Neuronal stem cell (in vitro differentiated cells): ENCODE results near the gene DIP2B.

ENCODE experiments used
- DNase-seq: peaks from one replicate; pipeline ENCODE4 v3.0.0-alpha.2; 2013; ENCODE audit warnings: low spot score
- H2AFZ ChIP-seq: one replicate; pipeline ENCODE4 v1.6.1; 2013; ENCODE audit warnings: mild to moderate bottlenecking, low read length, inconsistent platforms
- H2AK5ac ChIP-seq: 2 replicates; pipeline ENCODE4 v1.6.1; 2013; ENCODE audit warnings: low read depth, mild to moderate bottlenecking, inconsistent platforms, low read length, moderate library complexity, mixed read lengths
- H2BK120ac ChIP-seq: 2 replicates; pipeline ENCODE4 v1.6.1; 2013; ENCODE audit warnings: low read depth, mild to moderate bottlenecking, inconsistent platforms, low read length, moderate library complexity, mixed read lengths
- H2BK12ac ChIP-seq: one replicate; pipeline ENCODE4 v1.6.1; 2013; ENCODE audit warnings: low read length, inconsistent platforms
- H2BK15ac ChIP-seq: 2 replicates; pipeline ENCODE4 v1.6.1; 2013; ENCODE audit warnings: mild to moderate bottlenecking, low read length, inconsistent platforms, mixed read lengths
- H2BK5ac ChIP-seq: one replicate; pipeline ENCODE4 v1.6.1; 2013; ENCODE audit warnings: inconsistent platforms, mild to moderate bottlenecking, low read length, moderate library complexity
- H3K14ac ChIP-seq: one replicate; pipeline ENCODE4 v1.6.1; 2013; ENCODE audit warnings: low read length, inconsistent platforms
- H3K18ac ChIP-seq: 2 replicates; pipeline ENCODE4 v1.6.1; 2013; ENCODE audit warnings: low read length, inconsistent platforms
- H3K23ac ChIP-seq: 2 replicates; pipeline ENCODE4 v1.6.1; 2013; ENCODE audit warnings: low read depth, mild to moderate bottlenecking, mixed read lengths, low read length, inconsistent platforms; ENCODE audit not compliant: poor library complexity
- H3K27ac ChIP-seq: replicated peaks from 3 replicates; pipeline ENCODE4 v1.5.1; 2013; ENCODE audit warnings: low read length, inconsistent platforms
- H3K27me3 ChIP-seq, 3 experiments: 2 replicates each; pipeline ENCODE4 v1.6.1; 2013; ENCODE audit warnings: low read length in 3 of 3, mild to moderate bottlenecking in 2 of 3, inconsistent platforms in 1 of 3, low read depth in 1 of 3, mixed read lengths in 1 of 3, moderate library complexity in 1 of 3; ENCODE audit not compliant: control insufficient read depth in 3 of 3, insufficient read depth in 3 of 3
- H3K36me3 ChIP-seq, 2 donors: replicated peaks in 1 of 2; 2 replicates each; pipeline ENCODE4 v1.6.1; 2013; ENCODE audit warnings: low read length in 2 of 2; ENCODE audit not compliant: control insufficient read depth in 2 of 2, insufficient read depth in 2 of 2
- H3K4ac ChIP-seq: 2 replicates; pipeline ENCODE4 v1.6.1; 2013; ENCODE audit warnings: inconsistent platforms, mild to moderate bottlenecking, low read length, moderate library complexity
- H3K4me1 ChIP-seq, 2 donors: 1 replicate in 1 of 2; 2 replicates in 1 of 2; pipeline ENCODE4 v1.6.1; 2013; ENCODE audit warnings: low read length in 2 of 2, low read depth in 1 of 2; ENCODE audit not compliant: control insufficient read depth in 2 of 2, insufficient read depth in 1 of 2
- H3K4me2 ChIP-seq: one replicate; pipeline ENCODE4 v1.6.1; 2013; ENCODE audit warnings: mild to moderate bottlenecking, low read length, inconsistent platforms; ENCODE audit not compliant: insufficient read depth, poor library complexity, severe bottlenecking
- H3K4me3 ChIP-seq, 2 donors: 2 replicates each; pipeline ENCODE4 v1.5.1; 2013; ENCODE audit warnings: low read length in 2 of 2, mild to moderate bottlenecking in 2 of 2, inconsistent platforms in 1 of 2, moderate library complexity in 1 of 2
- H3K79me1 ChIP-seq: one replicate; pipeline ENCODE4 v1.6.1; 2013; ENCODE audit warnings: low read depth, mild to moderate bottlenecking, inconsistent platforms, low read length, moderate library complexity
- H3K9ac ChIP-seq: one replicate; pipeline ENCODE4 v1.6.1; 2013; ENCODE audit warnings: mild to moderate bottlenecking, low read depth, low read length, inconsistent platforms; ENCODE audit not compliant: poor library complexity
- H3K9me3 ChIP-seq, 2 donors: replicated peaks in 1 of 2; 2 replicates each; pipeline versions ENCODE3 to v1.6.1; 2013; ENCODE audit warnings: low read length in 2 of 2, mild to moderate bottlenecking in 2 of 2, inconsistent platforms in 1 of 2, low read depth in 1 of 2, mixed read lengths in 1 of 2, moderate library complexity in 1 of 2; ENCODE audit not compliant: control insufficient read depth in 2 of 2, insufficient read depth in 1 of 2
- H4K8ac ChIP-seq: one replicate; pipeline ENCODE4 v1.6.1; 2013; ENCODE audit warnings: low read depth, mild to moderate bottlenecking, inconsistent platforms, low read length, moderate library complexity
- H4K91ac ChIP-seq: one replicate; pipeline ENCODE4 v1.6.1; 2013; ENCODE audit warnings: low read length, low read depth, mild to moderate bottlenecking, inconsistent platforms; ENCODE audit not compliant: poor library complexity
- WGBS, 2 donors: extraction: QIAGEN DNeasy Blood & Tissue Kit; methylation state at CpG; one replicate each; pipeline ENCODE4 v1.1.7; 2013; ENCODE audit warnings: missing lambda C conversion rate in 2 of 2, mixed read lengths in 1 of 2; ENCODE audit not compliant: insufficient read length in 2 of 2, insufficient replicate concordance in 1 of 2; ENCODE audit errors: extremely low coverage in 2 of 2; 5-methylcytosine and 5-hydroxymethylcytosine counted together

Gene DIP2B

DNA sequence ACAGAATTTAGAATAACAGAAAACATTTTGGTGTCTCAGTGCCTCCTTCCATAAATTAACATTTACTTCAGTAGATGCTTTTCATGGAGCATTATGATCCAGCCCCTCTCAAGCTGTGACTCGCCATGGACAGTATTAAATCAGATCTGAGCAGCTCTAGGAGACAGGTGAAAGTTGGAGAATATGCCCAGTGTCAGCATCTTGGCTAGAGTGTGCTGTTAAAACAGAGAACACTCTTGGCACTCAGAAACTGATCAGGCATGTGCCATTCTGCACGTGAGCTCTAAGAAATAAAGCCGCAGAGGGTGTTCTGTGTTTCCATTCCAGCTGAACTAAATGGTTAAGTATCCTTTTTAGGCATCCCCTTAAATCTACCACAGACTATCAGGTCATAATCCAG is 68.0 kb downstream of the DIP2B start:
- H3K23ac ChIP-seq, result no peak overlapping the region
- H3K9me3 ChIP-seq, result no peaks in the 10 kb centered on the region
- H2BK12ac ChIP-seq, result no peak overlapping the region
- H3K79me1 ChIP-seq, result no peaks in the 10 kb centered on the region
- WGBS, 2 donors, result no CpG with 5 or more reads among the region's 3 CpGs
- no peak overlapping the region for H2BK120ac ChIP-seq
- no peak overlapping the region for H3K18ac ChIP-seq
- H3K27ac ChIP-seq, result no peak overlapping the region
- H2AK5ac ChIP-seq, result no peak overlapping the region
- H3K14ac ChIP-seq, result no peak overlapping the region
- H4K91ac ChIP-seq, result no peak overlapping the region
- no peak overlapping the region for H2BK5ac ChIP-seq
- no peak for DNase-seq
- H4K8ac ChIP-seq, result no peak overlapping the region
- no peak overlapping the region for H2BK15ac ChIP-seq
- no peak overlapping the region for H2AFZ ChIP-seq
- no peak overlapping the region for H3K4me3 ChIP-seq
- no peaks in the 10 kb centered on the region for H3K36me3 ChIP-seq
- H3K9ac ChIP-seq, result no peak overlapping the region
- no peak overlapping the region for H3K4me2 ChIP-seq
- H3K4me1 ChIP-seq, result peaks cover 10 to 19% of the 10 kb centered on the region in 2 donors
- no peak overlapping the region for H3K4ac ChIP-seq
- H3K27me3 ChIP-seq, result no peaks in the 10 kb centered on the region

DNA sequence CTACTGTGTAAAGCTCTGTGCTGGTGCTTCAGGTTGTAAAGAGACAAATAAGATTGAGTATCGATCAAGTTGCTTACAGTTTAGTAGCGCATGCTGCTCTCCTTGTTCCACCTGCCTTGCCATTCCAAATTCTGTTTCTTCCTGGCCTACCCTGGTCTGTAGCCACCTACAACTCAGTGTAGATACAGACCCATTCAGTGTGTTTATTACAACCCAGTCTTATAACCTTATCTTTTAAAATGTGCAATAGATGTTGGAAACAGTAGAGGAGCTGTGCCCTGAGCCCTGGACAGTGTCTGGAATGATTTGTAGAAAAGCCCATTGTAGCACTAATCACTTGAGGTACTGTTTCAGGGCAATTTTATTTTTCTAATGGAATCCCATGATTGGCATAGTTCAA is 68.5 kb downstream of the DIP2B start:
- DNase-seq, result no peak
- Histone ChIP-seq H2AK5ac (no peak overlapping the region), H3K9me3 (no peaks in the 10 kb centered on the region), H3K27ac (no peak overlapping the region), H3K4me3 (no peak overlapping the region), H4K8ac (no peak overlapping the region), H3K36me3 (no peaks in the 10 kb centered on the region), H3K27me3 (no peaks in the 10 kb centered on the region), H3K9ac (no peak overlapping the region), H2BK12ac (no peak overlapping the region), H2BK120ac (no peak overlapping the region), H2BK5ac (no peak overlapping the region), H4K91ac (no peak overlapping the region), H3K79me1 (no peaks in the 10 kb centered on the region), H3K23ac (no peak overlapping the region), H3K18ac (no peak overlapping the region), H3K4ac (no peak overlapping the region), H3K4me1 (peaks cover 10 to 15% of the 10 kb centered on the region in 2 donors), H3K14ac (no peak overlapping the region), H3K4me2 (no peak overlapping the region), H2BK15ac (no peak overlapping the region), H2AFZ (no peak overlapping the region)
- no CpG with 5 or more reads among the region's 2 CpGs for WGBS, 2 donors

DNA sequence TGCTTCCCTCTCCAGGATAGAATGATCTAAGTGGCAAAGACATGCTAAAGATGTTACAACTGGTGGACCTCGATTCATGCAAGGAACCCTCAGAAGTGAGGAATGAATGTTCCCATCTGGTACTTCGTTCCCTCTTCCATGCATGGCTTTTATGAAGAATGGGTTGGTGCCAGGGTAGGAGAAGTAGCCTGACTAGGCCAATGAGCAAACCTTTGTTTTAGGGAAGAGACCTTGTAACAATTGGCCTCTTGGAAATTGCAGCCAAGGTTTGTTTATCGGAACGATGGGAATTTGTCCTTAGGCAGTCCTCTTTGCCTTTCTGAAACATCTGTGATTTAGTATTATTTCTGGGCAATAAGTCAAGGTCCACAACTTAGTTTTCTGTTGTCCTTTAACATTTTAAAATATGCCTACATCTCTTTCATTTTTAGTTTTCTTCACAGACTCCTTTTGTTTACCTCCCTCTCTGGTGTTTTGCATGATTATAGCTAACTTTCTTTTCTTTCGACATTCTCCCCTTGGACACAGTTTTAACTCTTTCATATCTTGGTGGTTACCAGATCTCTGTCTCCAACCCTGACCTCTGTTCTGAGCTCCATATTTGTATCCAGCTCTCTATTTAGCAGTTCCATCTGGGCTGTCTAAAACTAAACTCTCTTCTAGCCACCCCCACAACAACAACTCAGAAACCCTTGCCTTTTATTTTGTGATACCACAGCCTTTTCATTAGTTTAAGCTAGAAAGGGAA is 70.0 kb downstream of the DIP2B start:
- Histone ChIP-seq H3K14ac (no peak overlapping the region), H4K8ac (no peak overlapping the region), H3K9me3 (no peaks in the 10 kb centered on the region), H3K27ac (no peak overlapping the region), H2BK15ac (no peak overlapping the region), H3K4me2 (no peak overlapping the region), H2BK5ac (no peak overlapping the region), H3K4ac (no peak overlapping the region), H3K9ac (no peak overlapping the region), H2BK120ac (no peak overlapping the region), H2AK5ac (no peak overlapping the region), H3K36me3 (no peaks in the 10 kb centered on the region), H3K4me1 (peaks cover 10 to 13% of the 10 kb centered on the region in 2 donors), H3K79me1 (peaks cover 2% of the 10 kb centered on the region), H3K4me3 (no peak overlapping the region), H4K91ac (no peak overlapping the region), H3K27me3 (no peaks in the 10 kb centered on the region), H3K23ac (no peak overlapping the region), H3K18ac (no peak overlapping the region), H2BK12ac (no peak overlapping the region), H2AFZ (no peak overlapping the region)
- no peak for DNase-seq
- WGBS, 2 donors, result no CpG with 5 or more reads among the region's 5 CpGs

DNA sequence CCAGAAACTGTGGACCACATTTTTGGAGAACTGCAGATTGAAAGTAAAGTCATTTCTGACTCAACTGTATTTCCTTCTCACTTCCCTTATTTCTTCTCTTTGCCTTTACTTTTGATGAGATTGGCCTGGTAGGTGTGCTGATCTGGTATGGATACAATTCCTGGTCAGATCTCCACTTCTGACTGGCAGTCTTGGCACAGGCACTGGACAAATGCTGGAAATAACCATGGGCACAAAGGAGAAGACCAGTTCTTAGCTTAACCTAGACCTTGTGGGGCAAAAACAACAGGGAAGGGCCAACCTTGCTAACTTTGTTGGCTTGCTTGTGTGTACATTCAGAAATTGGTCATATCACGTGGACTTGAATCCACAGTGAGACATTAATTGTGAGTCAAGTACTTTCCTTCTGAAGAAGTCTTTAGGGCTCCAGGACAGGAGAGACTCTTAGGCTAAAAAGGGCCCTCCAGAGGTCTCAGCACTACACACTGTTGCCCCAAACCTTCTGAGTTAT is 75.0 kb downstream of the DIP2B start:
- Histone ChIP-seq H3K4me2 (no peak overlapping the region), H2BK15ac (no peak overlapping the region), H3K36me3 (peaks cover 1 to 10% of the 10 kb centered on the region in 2 donors), H2BK5ac (no peak overlapping the region), H3K27ac (no peak overlapping the region), H2BK120ac (no peak overlapping the region), H2AK5ac (no peak overlapping the region), H4K8ac (no peak overlapping the region), H3K79me1 (peaks cover 4% of the 10 kb centered on the region), H3K14ac (no peak overlapping the region), H3K4ac (no peak overlapping the region), H2BK12ac (no peak overlapping the region), H3K4me1 (peaks cover 2 to 4% of the 10 kb centered on the region in 2 donors), H4K91ac (no peak overlapping the region), H3K27me3 (no peaks in the 10 kb centered on the region), H3K4me3 (no peak overlapping the region), H3K23ac (no peak overlapping the region), H3K9me3 (peaks cover 0 to 2% of the 10 kb centered on the region in 2 donors), H3K9ac (no peak overlapping the region), H3K18ac (no peak overlapping the region), H2AFZ (no peak overlapping the region)
- DNase-seq, result no peak
- no CpG with 5 or more reads among the region's 1 CpG for WGBS, 2 donors
